HEK293 (cell line): ENCODE measurements around the gene PAQR7.

ENCODE experiments used
- CTCF ChIA-PET: fragments of 350-600 bp; formaldehyde crosslinking; extraction: SDS; loops from one replicate; lab custom pipeline; 2021; ENCODE audit warnings: antibody characterized with exemption; lab: Yijun Ruan, JAX
- POLR2A ChIA-PET: fragments of 300-600 bp; formaldehyde crosslinking; extraction: SDS; loops from one replicate; lab custom pipeline; 2020; ENCODE audit warnings: antibody characterized with exemption, inconsistent platforms; lab: Yijun Ruan, JAX
- H3K27ac ChIP-seq: fragments of 200-500 bp; sonication (Bioruptor generic); 2 replicates; pipeline ENCODE4 v1.5.1; 2014; ENCODE audit warnings: low read depth, low read length, control low read depth, inconsistent platforms; ENCODE audit errors: extremely low read depth
- H3K36me3 ChIP-seq, 2 experiments: fragments of 200-500 bp in 1 of 2; sonication (Bioruptor generic) in 1 of 2; 1 replicate in 1 of 2; 2 replicates in 1 of 2; pipeline ENCODE4 v1.5.1; 2014 to 2017; ENCODE audit warnings: inconsistent platforms in 2 of 2, low read length in 2 of 2; ENCODE audit not compliant: control insufficient read depth in 2 of 2, insufficient read depth in 1 of 2
- H3K4me1 ChIP-seq: fragments of 200-500 bp; sonication (Bioruptor generic); 2 replicates; pipeline ENCODE4 v1.5.1; 2014; ENCODE audit warnings: mild to moderate bottlenecking, low read length, inconsistent platforms; ENCODE audit not compliant: control insufficient read depth, insufficient read depth
- H3K4me3 ChIP-seq: 2 replicates; pipeline ENCODE4 v1.5.1; 2011; ENCODE audit warnings: low read depth, mild to moderate bottlenecking, control low read depth, low read length, moderate library complexity
- H3K9me3 ChIP-seq: fragments of 200-500 bp; sonication (Bioruptor generic); 2 replicates; pipeline ENCODE4 v1.5.1; 2014; ENCODE audit warnings: low read depth, low read length, inconsistent platforms; ENCODE audit not compliant: control insufficient read depth, insufficient read depth
- GFI1B ChIP-seq: fragments of 450-650 bp; formaldehyde crosslinking; IDR thresholded peaks from 2 replicates; pipeline ENCODE4 v1.5.1; 2016; ENCODE audit warnings: missing biosample characterization, missing genetic modification characterization
- KLF10 ChIP-seq: fragments of 450-650 bp; IDR thresholded peaks from 2 replicates; pipeline ENCODE4 v1.5.1; 2018; ENCODE audit warnings: missing biosample characterization, mild to moderate bottlenecking, missing genetic modification characterization
- PRDM10 ChIP-seq: fragments of 450-650 bp; formaldehyde crosslinking; IDR thresholded peaks from 2 replicates; pipeline ENCODE4 v1.5.1; 2016; ENCODE audit warnings: missing biosample characterization, missing genetic modification characterization
- REPIN1 ChIP-seq: fragments of 450-650 bp; formaldehyde crosslinking; IDR thresholded peaks from 2 replicates; pipeline ENCODE4 v1.5.1; 2017; ENCODE audit warnings: missing biosample characterization, missing genetic modification characterization, low read depth
- SCRT1 ChIP-seq: fragments of 450-650 bp; formaldehyde crosslinking; IDR thresholded peaks from 2 replicates; pipeline ENCODE4 v1.5.1; 2016; ENCODE audit warnings: missing biosample characterization, missing genetic modification characterization, borderline replicate concordance
- SETDB1 ChIP-seq: IDR thresholded peaks from one replicate; pipeline ENCODE4 v1.6.1; 2017; ENCODE audit warnings: mild to moderate bottlenecking, low read length, moderate library complexity, mixed read lengths; ENCODE audit not compliant: insufficient read length
- ZBTB26 ChIP-seq: fragments of 450-650 bp; formaldehyde crosslinking; optimal IDR thresholded peaks from 2 replicates; pipeline ENCODE3; 2016; ENCODE audit warnings: missing biosample characterization, mild to moderate bottlenecking, missing genetic modification characterization
- ZBTB7A ChIP-seq: fragments of 450-650 bp; formaldehyde crosslinking; IDR thresholded peaks from 2 replicates; pipeline ENCODE4 v1.5.1; 2016; ENCODE audit warnings: low read depth, missing biosample characterization, missing genetic modification characterization
- ZNF10 ChIP-seq: fragments of 450-650 bp; formaldehyde crosslinking; IDR thresholded peaks from 2 replicates; pipeline ENCODE4 v1.5.1; 2017; ENCODE audit warnings: missing biosample characterization, missing genetic modification characterization
- ZNF280D ChIP-seq: fragments of 450-650 bp; formaldehyde crosslinking; IDR thresholded peaks from 2 replicates; pipeline ENCODE4 v1.5.1; 2016; ENCODE audit warnings: missing biosample characterization, missing genetic modification characterization
- ZNF302 ChIP-seq: fragments of 450-650 bp; formaldehyde crosslinking; IDR thresholded peaks from 2 replicates; pipeline ENCODE4 v1.5.1; 2016; ENCODE audit warnings: missing biosample characterization, missing genetic modification characterization, low read depth
- ZNF341 ChIP-seq: fragments of 450-650 bp; formaldehyde crosslinking; IDR thresholded peaks from 2 replicates; pipeline ENCODE4; 2016; ENCODE audit warnings: low read depth, missing biosample characterization, missing genetic modification characterization
- ZNF398 ChIP-seq: fragments of 450-650 bp; formaldehyde crosslinking; IDR thresholded peaks from 2 replicates; pipeline ENCODE4 v1.5.1; 2017; ENCODE audit warnings: missing biosample characterization, missing genetic modification characterization
- ZNF544 ChIP-seq: fragments of 450-650 bp; formaldehyde crosslinking; IDR thresholded peaks from 2 replicates; pipeline ENCODE4 v1.5.0; 2017; ENCODE audit warnings: missing biosample characterization, missing genetic modification characterization
- ZNF555 ChIP-seq: fragments of 450-650 bp; formaldehyde crosslinking; conservative IDR thresholded peaks from 2 replicates; pipeline ENCODE4 v1.5.1; 2017; ENCODE audit warnings: missing biosample characterization, mild to moderate bottlenecking, missing genetic modification characterization, inconsistent platforms
- ZSCAN18 ChIP-seq: fragments of 450-650 bp; formaldehyde crosslinking; IDR thresholded peaks from 2 replicates; pipeline ENCODE4 v1.5.1; 2016; ENCODE audit warnings: missing biosample characterization, missing genetic modification characterization
- ZSCAN5A ChIP-seq: fragments of 450-650 bp; formaldehyde crosslinking; IDR thresholded peaks from 2 replicates; pipeline ENCODE4 v1.5.1; 2016; ENCODE audit warnings: missing biosample characterization, missing genetic modification characterization

The PAQR7 gene

GRCh38 chr1:25869909-25870606 is 5.5 kb downstream of the PAQR7 start (continued):
- TF ChIP-seq PRDM10 (tag by site-specific recombination) = peak; percentile 11; the same call in 1 of the 2 replicates

- Histone ChIP-seq H3K4me3 (no peak overlapping the region), H3K36me3 (peaks cover 0 to 33% of the 10 kb centered on the region in 2 experiments; a peak in 1 of 3 replicates), H3K4me1 (no peaks in the 10 kb centered on the region), H3K27ac (no peak overlapping the region), H3K9me3 (no peaks in the 10 kb centered on the region)
- ChIA-PET POLR2A (no interaction called here), CTCF (interaction anchor here (1.2 kb wide), 1 partner anchor 28 kb away, joined by 4 read pairs; no protein-coding TSS in a partner anchor)
- TF ChIP-seq KLF10 (tag by site-specific recombination) (no peak), ZNF302 (tag by site-specific recombination) (no peak), SCRT1 (no peak), ZNF341 (no peak), ZSCAN5A (tag by site-specific recombination) (no peak)
These were observed 8.1 kb downstream of the PAQR7 start for GRCh38 chr1:25867210-25867991.

GRCh38 chr1:25866288-25866687 is 9.2 kb downstream of the PAQR7 start:
- ChIA-PET POLR2A (no interaction called here), CTCF (interaction anchor here (0.5 to 1.2 kb wide), 2 partner anchors 24 to 29 kb away, joined by 3 to 4 read pairs; no protein-coding TSS in a partner anchor)
- Histone ChIP-seq H3K9me3 (no peaks in the 10 kb centered on the region), H3K4me1 (no peaks in the 10 kb centered on the region), H3K4me3 (no peak overlapping the region), H3K36me3 (peaks cover 0 to 37% of the 10 kb centered on the region in 2 experiments; a peak in 1 of 3 replicates), H3K27ac (no peak overlapping the region)
- TF ChIP-seq GFI1B (tag by site-specific recombination) = no peak
- no peak for TF ChIP-seq SETDB1
- no peak for TF ChIP-seq ZNF10 (tag by site-specific recombination)
- TF ChIP-seq ZNF398 = no peak
- TF ChIP-seq ZBTB7A (tag by site-specific recombination) = no peak
- no peak for TF ChIP-seq ZBTB26 (tag by site-specific recombination)
- TF ChIP-seq ZNF280D (tag by site-specific recombination) = no peak
- TF ChIP-seq ZNF544 (tag by site-specific recombination) = no peak
- TF ChIP-seq ZNF555 = no peak
- TF ChIP-seq REPIN1 = no peak
- no peak for TF ChIP-seq ZSCAN18 (tag by site-specific recombination)
